ENCODE results near the gene ANP32A.

ANP32A gene

DNA sequence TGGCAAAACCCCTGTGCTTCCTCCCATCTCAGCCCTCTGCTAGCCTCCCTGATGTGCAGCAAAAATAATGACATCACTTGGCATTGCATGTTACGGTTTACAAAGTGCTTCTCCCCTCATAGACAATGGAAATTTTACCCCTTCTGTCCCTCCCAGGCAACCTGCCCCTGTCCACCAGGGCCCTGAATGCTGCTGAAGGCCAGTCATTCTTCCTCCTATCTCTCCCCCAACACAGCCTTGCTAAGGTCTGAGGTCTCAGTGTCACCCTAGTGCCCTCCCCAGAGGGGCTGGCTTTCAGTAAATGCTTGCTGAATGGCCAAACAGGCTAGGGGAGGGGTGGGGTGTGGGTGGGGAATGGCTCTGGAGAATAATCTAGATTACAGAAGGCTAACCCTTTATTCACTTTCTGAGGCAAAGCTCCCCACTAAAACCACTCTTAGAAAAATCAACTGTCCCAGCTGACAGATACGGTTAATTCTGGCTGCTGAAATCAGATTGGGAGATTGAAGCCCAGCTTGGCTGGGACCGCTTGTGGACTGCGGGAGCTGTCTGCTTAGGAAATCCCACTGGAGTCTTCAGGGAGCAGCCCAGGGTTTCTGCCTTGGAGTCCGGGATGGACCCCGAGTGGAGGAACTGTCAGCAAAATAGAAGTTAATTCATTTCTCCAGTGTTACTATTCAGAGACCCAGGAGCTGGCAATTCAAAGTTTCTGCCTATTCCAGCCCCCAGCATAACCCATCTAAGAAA lies 22.9 kb downstream of the ANP32A start:
- no peak for DNase-seq

DNA sequence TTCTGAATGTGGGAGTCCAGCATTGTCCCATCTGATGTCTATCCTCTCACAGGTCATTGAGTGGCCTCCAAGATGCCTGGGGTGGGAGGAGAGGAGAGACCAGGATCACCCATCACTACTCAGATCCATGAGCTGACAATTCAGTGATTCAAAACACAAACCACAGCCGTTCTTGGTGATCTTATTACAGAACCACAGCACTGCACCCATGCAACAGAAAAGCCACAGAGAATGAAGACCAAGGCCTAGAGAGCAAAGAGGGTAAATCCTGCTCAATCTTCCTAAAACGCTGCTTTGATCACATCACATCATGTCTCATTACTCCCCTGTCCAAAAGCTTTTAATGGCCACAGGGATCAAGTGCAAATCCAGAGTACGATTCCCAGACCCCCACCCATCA lies 23.5 kb downstream of the ANP32A start:
- DNase-seq, result no peak

DNA sequence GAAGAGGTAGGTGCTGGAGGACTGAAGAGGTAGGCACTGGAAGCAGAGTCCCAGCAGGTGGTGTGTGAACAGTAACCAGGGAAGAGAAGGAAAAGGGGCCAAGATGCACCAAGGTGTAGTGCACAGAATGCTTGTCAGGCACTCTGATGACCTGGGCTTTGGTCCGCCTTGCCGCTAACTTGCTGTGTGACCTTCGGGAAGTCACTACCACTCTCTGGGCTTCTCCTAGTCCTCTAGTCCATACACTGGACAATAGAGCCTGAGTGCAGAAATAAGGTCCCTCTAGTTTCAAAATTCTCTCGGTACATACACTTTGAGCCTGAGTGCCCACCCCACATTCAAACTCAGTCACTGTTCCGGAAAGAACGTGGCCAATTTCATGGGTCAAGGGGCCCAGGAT lies 24.1 kb downstream of the ANP32A start:
- DNase-seq, result no peak

DNA sequence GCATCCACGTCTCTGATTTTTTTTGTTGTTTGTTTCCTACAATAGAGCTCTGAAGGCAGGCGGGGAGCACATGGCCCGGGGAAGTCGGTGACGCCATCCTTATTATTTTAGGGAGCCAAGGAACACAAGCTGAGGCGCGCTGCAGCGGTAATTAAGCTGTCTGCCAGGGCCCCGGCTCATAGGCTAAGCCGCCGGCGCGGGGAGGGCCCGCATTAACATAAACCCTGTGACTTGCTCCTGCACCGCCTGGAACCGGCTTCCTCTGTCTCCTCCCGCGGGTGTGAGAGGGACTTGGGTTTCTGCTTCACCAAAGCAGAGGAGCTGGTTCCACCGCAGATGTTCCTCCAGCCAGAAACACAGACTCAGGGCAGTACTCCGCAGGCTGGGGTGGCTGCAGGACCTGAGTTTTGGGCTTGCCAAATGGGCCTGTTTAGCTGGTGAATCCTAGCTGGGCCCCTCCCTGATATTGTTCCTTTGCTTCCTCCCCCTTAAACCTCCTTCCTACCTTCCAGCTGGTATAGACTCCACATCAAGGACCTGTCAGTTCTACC lies 25.3 kb downstream of the ANP32A start:
- DNase-seq, result peak; percentile 54

DNA sequence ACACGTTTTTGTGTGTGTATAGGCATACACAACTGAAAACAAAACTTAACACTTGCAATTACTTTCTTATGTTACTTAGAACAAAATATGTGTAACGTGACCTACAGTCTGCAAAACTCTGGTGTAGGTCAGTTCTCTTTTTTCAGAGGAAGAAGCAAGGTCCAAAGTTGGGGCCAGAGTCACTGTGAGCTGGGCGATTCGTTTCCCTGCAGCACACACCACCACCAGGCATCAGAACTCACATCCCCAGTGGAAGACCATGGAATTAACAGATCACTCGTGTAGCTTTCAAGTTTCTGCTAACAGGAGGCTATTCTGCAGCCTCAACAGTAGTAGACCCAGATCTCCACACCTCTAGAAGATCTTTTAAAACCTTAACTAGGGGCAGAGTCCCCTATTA lies 25.8 kb downstream of the ANP32A start:
- DNase-seq, result no peak

DNA sequence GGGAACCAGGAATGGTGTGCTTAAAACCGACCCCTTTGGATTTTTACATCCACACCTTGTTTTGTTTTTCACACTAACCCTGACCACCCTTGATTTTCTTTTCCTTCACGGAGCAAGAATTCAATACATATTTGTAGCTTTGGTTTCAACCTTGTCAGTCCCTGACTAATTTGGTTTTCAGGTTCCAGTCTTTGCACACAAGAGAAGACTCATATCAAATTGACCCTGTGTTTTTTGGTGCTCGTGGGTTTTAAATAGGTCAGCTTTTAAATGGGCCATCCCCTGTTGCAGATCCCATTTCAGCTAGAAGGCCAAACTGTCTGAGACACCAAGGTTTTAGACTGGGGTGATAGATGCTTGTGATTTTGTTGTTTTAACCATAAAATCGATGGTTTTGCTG lies 26.4 kb downstream of the ANP32A start:
- DNase-seq, result no peak

DNA sequence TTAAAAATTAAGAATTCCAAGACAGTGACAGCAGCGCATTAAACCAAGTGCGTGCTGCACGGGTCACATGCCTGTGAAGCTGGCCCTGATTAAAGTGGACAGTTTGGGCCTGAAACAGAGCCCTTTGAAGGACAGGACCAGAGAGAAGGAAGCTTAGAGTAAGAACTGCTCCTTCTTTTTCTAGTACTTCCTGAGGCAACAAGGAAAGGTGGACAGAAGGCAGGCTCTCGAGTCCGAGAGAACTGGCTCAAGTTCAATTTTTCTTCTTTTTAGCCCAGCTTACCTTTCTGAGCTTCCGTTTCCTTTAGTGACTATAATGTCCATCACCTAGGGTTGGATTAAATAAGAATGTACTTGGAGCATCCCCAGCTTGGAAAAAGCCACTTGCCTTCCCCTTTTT lies 26.9 kb downstream of the ANP32A start:
- no peak for DNase-seq

DNA sequence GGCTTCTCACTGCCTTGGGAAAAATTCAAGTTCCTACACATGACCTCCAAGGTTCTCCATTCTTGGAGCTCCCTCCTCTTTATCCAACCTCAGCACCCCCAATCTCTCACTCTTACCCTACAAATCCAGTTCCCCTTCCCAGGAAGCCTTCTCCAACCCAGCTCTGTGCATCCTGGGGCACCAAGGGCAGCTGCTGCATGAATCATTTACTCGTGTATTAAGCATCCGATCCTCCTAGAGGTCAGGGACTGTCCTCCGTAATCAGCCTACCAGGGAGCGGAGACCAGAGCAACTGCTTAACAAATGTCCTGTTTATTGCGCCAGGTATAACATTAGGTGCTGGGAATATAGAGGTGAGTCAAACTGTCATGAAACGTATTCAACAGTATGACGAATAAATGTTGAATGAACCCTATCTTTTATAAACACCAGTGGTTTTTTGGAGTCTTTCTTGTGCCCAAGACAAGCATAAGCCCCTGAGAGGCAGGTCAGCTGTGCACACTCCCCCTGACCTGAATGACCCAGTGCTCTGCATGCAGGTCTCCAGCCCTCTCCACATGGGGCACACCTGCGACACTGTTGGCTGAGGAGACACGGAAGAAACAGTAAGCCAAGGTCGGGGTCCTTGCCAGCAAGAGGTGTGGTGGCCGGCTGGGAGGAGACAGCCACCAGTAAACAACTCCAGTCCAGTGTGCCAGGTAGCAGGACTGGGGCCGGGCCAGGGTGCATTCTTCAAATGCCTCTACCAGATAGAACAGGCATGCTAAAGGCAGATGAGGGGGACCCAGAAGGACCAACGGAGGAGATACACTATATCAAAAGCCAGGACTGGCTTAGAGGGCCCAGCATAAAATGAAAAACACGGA lies 27.6 kb downstream of the ANP32A start:
- peak; percentile 7 for DNase-seq

DNA sequence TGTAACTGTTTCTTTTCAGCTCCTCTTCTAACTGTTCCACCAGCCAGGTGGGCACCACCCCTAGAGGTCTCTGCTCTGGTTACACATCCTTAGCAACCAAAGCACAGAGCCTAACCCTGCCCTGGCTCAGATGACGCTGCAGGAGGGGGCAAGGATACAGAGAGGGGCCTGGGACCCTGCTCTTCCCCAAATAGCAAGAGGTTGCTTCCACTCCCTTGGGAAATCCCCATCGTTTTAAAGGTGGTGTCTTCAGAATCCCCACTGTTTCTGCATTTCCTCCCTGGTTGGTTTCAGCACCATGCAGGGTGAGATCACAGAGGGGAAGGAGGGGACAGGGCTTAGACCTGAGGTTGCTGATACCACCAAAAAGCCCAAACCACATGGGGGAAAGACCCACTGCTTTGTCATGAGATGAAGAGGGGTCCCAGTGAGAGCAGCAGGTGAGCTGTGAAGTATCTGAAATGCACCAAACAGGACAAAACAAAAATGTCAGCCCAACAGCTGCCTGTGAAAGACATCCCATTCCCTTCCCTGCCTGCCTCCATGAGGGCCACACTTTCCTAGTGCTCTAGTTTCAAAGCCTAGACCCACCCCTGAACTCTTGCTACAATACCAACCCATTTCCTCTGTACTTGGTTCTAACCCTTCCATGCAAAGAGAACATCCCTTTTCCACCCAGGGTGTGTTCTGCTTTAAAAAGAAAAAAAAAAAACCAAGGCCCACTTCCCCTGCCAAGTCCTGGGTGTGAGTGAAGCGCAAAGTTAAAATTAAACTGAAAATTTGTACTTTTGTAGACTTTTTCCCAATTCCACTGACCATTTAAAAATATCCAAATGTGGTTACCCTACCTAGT lies 29.0 kb downstream of the ANP32A start:
- no peak for DNase-seq

DNA sequence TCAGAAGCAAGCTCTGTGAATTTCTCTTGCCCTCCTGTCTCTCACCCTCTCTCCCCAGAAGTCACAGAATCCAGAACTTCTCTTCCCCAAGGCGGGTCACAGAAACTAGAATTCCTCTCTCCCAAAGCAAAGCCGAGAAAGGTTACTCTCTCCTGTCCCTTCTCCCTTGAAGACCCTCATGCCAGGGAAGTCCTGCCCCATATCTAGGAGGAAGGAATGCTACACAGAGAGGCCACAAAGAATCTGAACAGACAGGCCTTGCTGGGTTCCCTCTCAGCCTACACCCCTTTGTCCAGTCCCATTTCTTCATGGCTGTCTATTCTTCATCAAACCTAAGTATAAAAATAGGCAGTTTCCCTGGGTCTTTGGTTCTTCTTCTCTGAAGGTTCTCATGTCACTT lies 29.8 kb downstream of the ANP32A start:
- no peak for DNase-seq

DNA sequence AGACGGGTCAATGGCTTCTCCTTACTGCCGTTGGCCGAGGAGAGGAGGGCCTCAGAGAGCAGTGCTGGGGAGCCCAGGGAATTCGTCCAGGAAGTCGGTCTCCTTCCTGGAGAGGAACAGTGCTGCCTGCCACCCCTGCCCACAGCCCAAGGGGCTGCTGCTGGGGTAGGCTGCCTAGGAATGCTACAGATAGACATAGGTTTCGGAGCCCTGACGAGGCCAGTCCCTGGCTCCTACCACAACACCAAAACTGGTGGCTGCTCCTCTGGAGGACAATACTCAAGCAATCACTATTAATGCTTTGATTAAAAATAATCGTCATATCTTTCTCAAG lies 30.5 kb downstream of the ANP32A start:
- no peak for DNase-seq

DNA sequence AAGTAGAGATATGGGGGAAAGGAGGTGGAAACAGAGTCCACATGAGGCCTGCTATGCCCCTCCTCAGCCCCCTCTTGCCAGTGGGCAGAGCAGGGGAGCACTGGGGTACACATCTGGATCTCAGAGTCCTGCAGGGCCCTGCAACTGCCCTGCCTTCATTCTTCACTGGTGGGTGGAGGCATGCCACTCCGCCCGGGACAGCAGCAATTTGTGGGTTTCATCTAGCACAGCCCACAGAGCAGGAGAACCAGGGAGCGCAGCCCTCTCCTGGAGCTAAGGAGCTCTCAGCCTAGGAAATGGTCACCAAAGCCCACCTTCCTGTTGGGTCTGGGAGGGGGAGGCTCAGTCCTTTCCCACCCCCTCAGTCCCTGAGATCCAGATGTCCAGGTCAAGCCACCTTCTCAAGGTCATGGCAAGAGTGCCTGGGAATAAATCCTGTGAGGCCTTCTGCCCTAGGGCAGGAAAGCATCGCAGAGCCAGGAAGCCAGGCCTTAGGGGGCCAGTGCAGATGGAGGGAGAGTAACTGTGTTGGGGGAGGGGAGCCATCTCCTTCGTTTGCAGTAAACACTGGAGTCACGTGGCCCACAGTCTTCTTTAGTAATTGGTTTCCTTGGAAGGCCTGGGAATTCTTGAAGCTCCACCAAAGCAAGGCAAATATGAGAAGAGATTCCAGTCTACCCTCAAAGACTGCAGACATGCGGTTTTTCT lies 31.0 kb downstream of the ANP32A start:
- no peak for DNase-seq

DNA sequence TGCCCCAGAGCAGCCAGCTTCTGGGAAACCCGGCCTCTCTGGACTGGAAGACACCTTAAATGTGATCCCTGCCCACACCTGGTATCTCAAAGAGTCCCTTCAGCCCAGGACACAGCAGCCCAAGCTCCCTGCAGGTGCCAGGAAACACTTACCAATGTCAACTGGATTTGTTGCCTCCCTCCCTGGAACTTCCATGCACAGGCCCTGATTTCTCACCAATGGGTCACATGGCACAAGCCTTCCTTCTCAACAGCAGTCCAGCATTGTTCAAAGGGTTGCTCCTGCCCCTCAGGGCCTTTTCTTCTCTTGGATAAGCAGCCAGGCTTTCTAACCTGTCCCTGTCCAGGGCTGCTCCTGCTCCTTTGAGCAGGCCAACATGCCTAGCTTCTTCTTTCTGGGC lies 31.6 kb downstream of the ANP32A start:
- DNase-seq, result no peak

DNA sequence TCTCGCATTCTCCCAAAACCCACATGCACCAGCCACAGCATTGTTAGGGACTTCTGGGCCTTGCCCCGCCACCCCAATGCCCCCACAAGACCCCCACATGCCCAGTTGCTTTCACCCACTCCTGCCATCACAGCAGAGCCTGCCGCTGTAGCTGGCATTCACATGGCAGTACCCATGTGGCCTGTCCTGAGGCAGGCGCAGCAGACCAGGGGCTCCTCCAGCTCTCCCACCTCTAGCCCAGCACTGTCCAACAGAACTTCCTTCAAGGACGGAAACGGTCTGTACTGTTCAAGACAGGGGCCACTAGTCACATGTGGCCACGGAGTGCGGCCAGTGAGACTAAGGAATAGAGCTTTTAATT lies 32.5 kb downstream of the ANP32A start:
- no peak for DNase-seq

DNA sequence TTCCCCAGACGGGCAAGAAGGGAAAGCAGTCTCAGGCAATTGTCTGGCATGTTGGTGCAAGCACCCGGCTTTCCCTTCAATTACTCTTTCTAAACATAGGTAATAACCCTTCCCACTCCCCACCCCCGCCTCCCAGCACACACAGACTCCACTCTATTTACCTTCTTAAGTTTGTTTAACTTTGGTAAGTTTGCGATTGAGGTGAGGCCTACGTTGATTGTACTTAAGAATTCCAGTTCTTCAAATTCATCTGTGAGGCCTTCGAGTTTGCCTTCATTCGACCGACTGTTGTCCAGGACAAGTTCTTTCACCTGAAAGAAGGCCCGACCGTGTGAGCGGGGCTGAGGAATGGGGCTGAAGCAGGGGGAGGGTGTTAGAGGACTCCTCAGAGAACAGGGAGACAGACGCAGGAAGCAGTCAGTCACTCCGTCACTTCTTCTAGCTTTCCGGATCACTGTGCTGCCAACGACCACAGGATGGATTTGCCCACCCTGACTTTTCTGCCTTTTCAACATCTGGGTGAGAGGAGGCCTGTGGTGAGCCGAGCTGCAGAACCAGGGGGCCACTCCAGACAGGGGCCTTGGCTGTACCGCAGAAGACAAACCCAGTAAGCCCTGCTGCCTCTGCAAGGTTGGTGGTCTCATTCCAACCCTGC lies 33.0 kb downstream of the ANP32A start:
- DNase-seq, result no peak

DNA sequence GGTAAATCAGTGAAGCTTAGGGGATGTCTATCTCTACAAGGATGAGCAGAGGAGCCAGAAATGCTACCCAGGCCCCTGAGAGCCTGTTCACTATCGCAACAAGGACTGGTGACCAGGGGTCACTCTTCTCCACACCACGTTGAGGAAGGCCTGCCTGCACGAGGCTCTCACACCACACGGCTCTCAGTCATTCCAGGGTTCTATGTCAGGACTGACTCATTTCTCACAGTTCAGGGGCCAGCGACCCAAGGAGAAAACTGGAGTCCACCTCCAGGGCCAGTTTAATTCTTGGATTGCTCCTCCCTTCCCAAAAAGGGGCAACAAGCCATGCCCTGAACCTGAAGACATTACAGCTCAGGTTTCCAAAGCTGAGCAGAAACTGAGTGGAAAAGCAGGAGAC lies 33.9 kb downstream of the ANP32A start:
- no peak for DNase-seq

DNA sequence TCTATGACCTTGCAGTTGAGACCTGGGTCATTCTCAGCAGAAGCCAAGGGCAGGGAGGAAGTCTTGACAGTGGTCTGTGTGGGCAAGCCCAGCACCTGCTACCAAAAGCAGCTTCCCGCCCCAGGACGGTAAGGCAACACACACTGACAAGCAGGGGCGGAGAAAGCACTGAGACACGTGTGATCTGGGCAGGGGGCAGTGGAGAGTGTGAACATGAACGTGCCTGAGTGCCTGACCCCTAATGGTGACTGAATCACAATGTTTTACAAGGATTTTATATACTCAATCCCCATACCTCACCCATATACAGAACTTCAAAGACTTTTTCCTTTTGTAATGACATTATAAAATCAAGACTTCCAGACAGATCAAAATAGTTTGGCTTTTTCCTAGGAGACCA lies 35.2 kb downstream of the ANP32A start:
- DNase-seq, result no peak

DNA sequence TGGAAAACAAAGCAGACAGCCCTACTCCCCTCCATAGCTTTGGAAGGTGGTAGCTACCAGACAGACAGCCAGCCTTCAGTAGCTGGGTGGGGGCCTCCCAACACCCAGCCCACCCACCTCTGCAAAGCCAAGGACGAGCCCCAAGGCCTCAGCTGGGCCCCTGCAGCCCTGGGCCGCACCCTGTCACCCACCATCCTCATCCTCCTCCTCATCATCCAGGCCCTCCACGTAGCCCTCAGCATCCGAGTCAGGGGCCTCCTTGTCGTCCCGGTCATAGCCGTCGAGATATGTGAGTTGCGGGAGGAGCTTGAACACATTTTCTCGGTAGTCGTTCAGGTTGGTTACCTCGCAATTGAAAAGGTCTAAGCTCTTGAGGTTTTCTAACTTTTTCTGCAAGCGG lies 36.5 kb downstream of the ANP32A start:
- no peak for DNase-seq

DNA sequence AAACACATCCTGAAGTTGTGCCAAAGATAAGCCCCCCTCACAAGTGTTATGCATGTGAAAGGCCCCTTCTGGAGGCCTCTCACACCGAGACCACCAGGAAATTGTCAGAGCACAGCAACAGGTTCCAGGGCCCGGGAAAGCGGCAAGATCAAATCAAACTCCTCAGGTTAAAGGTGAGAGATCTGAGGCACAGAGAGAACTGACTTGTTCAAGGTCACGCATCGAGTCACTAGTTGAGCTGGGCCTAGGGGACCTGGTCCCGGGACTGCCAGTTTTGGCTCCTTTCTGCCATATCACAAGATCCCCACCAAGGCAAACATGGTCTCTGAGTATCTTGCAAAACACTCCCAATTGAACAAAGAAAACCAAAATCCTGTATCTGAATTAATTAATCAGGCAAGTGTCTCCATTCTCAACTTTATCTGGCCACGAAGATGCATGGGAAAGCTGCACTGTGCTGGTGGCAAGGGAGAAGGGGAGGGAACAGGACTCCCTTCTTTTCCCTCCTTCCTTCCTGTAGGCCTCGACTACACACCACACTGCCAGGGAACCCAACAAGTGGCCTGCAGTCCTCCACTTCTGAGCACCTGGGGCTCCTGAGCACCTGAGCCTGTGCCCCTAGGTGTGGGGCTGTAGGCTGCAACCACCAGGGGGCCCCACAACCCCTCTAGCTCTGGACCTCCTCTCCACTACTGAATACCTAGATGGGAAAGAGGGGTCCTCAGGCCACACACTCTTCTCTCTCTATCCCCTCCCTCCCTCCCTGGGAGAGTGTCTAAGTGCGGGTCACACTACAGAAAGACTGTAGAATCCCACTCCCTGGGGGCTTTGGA lies 37.3 kb downstream of the ANP32A start:
- DNase-seq, result no peak

DNA sequence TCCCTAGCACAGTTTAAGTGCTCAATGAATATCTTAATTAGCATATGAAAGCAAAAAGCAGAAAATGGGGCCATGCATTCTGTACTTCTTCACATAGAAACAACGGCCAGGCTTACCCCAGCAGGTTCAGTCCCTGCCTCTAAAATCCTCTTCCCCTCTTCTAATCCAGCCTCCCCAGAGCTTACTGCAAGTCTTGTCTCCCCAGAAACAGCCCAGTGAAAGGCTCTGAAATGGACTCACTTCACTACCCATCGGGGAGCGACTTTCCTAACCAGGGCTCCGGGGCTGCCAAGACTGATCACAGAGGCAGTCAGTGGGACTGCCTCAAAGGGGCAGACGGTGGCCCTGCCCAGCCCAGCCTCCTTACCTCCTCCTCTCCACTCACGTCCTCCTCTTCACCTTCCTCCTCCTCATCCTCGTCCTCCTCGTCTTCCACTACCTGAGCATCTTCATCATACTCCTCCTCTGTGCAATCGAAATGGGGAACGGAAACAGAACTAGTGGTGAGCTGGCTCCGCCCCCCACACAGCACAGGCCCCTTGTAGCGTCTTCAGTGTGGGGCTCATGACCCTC lies 38.0 kb downstream of the ANP32A start:
- no peak for DNase-seq

Measured in NCI-H2029 (cell line).